ENCODE measurements around the gene MALRD1. TPM values are rescaled to one million over a fixed set of nuclear protein-coding genes. Genes with fewer than 3 reads are reported as not detected.

Gene MALRD1
- total and polyA plus RNA-seq, 7 donors, result 0.34 to 4.7 (median 2.1) TPM; not detected in 2

- WGBS, 2 donors, result 88 to 92% methylated on average over 1 of the region's 1 CpG
- H3K27ac ChIP-seq, result no peak overlapping the region
- no peak for TF ChIP-seq EP300 (IDR thresholded peaks at IDR 0.05)
- TF ChIP-seq POLR2A (IDR thresholded peaks at IDR 0.05), result no peak
- TF ChIP-seq POLR2AphosphoS5 (IDR thresholded peaks at IDR 0.05), result no peak
- no peak for TF ChIP-seq CTCF (IDR thresholded peaks at IDR 0.05)
- H3K27me3 ChIP-seq, result no peaks in the 10 kb centered on the region
- DNase-seq, result no peak
- intact Hi-C loops (cut with DNase I), result no loop called here
- peaks cover 0 to 3% (median 0%) of the 10 kb centered on the region in 4 donors for H3K9me3 ChIP-seq
- H3K36me3 ChIP-seq, result no peaks in the 10 kb centered on the region
- no peaks in the 10 kb centered on the region for H3K4me1 ChIP-seq
- no peak overlapping the region for H3K4me3 ChIP-seq
Measured at GRCh38 chr10:19706904-19707303, 658.3 kb downstream of the MALRD1 start.

- Histone ChIP-seq H3K27ac (no peak overlapping the region), H3K4me3 (no peak overlapping the region), H3K4me1 (no peaks in the 10 kb centered on the region), H3K27me3 (no peaks in the 10 kb centered on the region), H3K9me3 (peaks cover 0 to 3% (median 0%) of the 10 kb centered on the region in 4 donors), H3K36me3 (no peaks in the 10 kb centered on the region)
- WGBS, 2 donors, result 75 to 83% methylated on average over 2 of the region's 2 CpGs
- no peak for DNase-seq
- intact Hi-C loops (cut with DNase I), result no loop called here
- TF ChIP-seq POLR2AphosphoS5 (IDR thresholded peaks at IDR 0.05) (no peak), POLR2A (IDR thresholded peaks at IDR 0.05) (no peak), CTCF (IDR thresholded peaks at IDR 0.05) (no peak), EP300 (IDR thresholded peaks at IDR 0.05) (no peak)
Measured at GRCh38 chr10:19707376-19707775, 658.8 kb downstream of the MALRD1 start.

- Histone ChIP-seq H3K36me3 (no peaks in the 10 kb centered on the region), H3K9me3 (peaks cover 0 to 3% (median 0%) of the 10 kb centered on the region in 4 donors), H3K4me1 (no peaks in the 10 kb centered on the region), H3K27ac (no peak overlapping the region), H3K27me3 (no peaks in the 10 kb centered on the region), H3K4me3 (no peak overlapping the region)
- intact Hi-C loops (cut with DNase I), result no loop called here
- TF ChIP-seq POLR2AphosphoS5 (IDR thresholded peaks at IDR 0.05) (no peak), CTCF (IDR thresholded peaks at IDR 0.05) (no peak), POLR2A (IDR thresholded peaks at IDR 0.05) (no peak), EP300 (IDR thresholded peaks at IDR 0.05) (no peak)
- DNase-seq, result no peak
Measured at GRCh38 chr10:19708031-19708430, 659.4 kb downstream of the MALRD1 start.

GRCh38 chr10:19710600-19710999 lies 662.0 kb downstream of the MALRD1 start:
- DNase-seq, result no peak
- Histone ChIP-seq H3K27me3 (no peaks in the 10 kb centered on the region), H3K27ac (no peak overlapping the region), H3K9me3 (peaks cover 0 to 8% (median 0%) of the 10 kb centered on the region in 4 donors), H3K4me3 (no peak overlapping the region), H3K4me1 (no peaks in the 10 kb centered on the region), H3K36me3 (no peaks in the 10 kb centered on the region)
- TF ChIP-seq CTCF (IDR thresholded peaks at IDR 0.05), result no peak
- TF ChIP-seq POLR2A (IDR thresholded peaks at IDR 0.05), result no peak
- TF ChIP-seq EP300 (IDR thresholded peaks at IDR 0.05), result no peak
- TF ChIP-seq POLR2AphosphoS5 (IDR thresholded peaks at IDR 0.05), result no peak
- 82 to 85% methylated on average over 3 of the region's 3 CpGs for WGBS, 2 donors
- intact Hi-C loops (cut with DNase I), result no loop called here

DNA sequence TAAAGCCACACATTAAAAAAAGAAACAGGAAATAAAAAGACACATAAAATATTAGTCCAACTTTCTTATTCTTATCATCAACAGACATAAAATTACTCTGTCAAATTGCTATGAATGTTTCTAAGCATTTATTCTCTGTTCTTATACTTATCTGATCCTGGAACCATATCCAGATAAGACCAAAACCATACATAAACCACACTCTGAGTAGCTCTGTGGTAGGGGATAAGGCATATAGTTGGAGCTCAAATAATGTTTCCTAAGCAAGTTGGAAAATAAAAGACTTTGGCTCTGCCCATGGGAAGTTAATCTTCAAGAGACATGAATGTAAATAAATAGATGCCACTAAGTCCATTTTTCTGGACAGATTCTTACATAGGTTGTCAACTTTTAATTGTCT lies 664.6 kb downstream of the MALRD1 start:
- TF ChIP-seq POLR2AphosphoS5 (IDR thresholded peaks at IDR 0.05) (no peak), POLR2A (IDR thresholded peaks at IDR 0.05) (no peak), EP300 (IDR thresholded peaks at IDR 0.05) (no peak), CTCF (IDR thresholded peaks at IDR 0.05) (no peak)
- no peak overlapping the region for H3K27ac ChIP-seq
- no peak overlapping the region for H3K4me3 ChIP-seq
- intact Hi-C loops (cut with DNase I), result no loop called here
- no peak for DNase-seq
- H3K9me3 ChIP-seq, result peaks cover 0 to 8% (median 0%) of the 10 kb centered on the region in 4 donors
- H3K27me3 ChIP-seq, result no peaks in the 10 kb centered on the region
- H3K4me1 ChIP-seq, result no peaks in the 10 kb centered on the region
- no peaks in the 10 kb centered on the region for H3K36me3 ChIP-seq

Data from sigmoid colon (tissue), 7 donors.